K562 (cell line): Measurements from ENCODE around the gene OPCML. TPM values are rescaled to one million over a fixed set of nuclear protein-coding genes. Genes with fewer than 3 reads are reported as not detected.

ENCODE experiments used
- ATAC-seq: fragments of 200-7000 bp; cut with Tn5 transposase; 3 replicates; pipeline ENCODE4 v1.9.1; 2020; ENCODE audit warnings: moderate library complexity
- BruUV-seq: library from RNA; stranded (reverse); fragments of 400-500 nt; replicated peaks from 2 replicates; lab custom pipeline; 2021; lab: Mats Ljungman, UMichigan
- CTCF ChIA-PET: fragments of 300-600 bp; formaldehyde crosslinking; extraction: SDS; loops from one replicate; lab custom pipeline; 2021; ENCODE audit warnings: low intra/inter-chr PET ratio; lab: Yijun Ruan, JAX
- POLR2A ChIA-PET: fragments of 300-600, 350-650 bp; sonication (Branson Sonifier 250); formaldehyde crosslinking; extraction: SDS; loops from one replicate; lab custom pipeline; 2021; ENCODE audit warnings: antibody characterized with exemption, inconsistent platforms; lab: Yijun Ruan, JAX
- DNase-seq, 4 experiments: peaks; one replicate each; pipeline versions ENCODE4 v3.0.0 to v3.0.0-alpha.2; 2011 to 2018; ENCODE audit warnings: low spot score in 3 of 4, mixed read lengths in 3 of 4; ENCODE audit errors: extremely low read depth in 1 of 4
- FAIRE-seq: peaks from 2 replicates; lab custom pipeline; 2011; peaks lifted over from hg19 to GRCh38; lab: Jason Lieb, UNC
- H2AFZ ChIP-seq: 2 replicates; pipeline ENCODE4 v1.6.0; 2011; ENCODE audit warnings: low read depth, low read length, control low read depth, inconsistent platforms
- H3K27ac ChIP-seq: fragments of 200-600 bp; 3 replicates; pipeline ENCODE4 v1.8.0; 2011; ENCODE audit warnings: low read depth, mild to moderate bottlenecking, control low read depth, inconsistent platforms, low read length, moderate library complexity, mixed read lengths; ENCODE audit errors: extremely low read depth
- H3K27me3 ChIP-seq, 2 experiments: fragments of 300-600 bp in 1 of 2; 2 replicates in 1 of 2; 3 replicates in 1 of 2; pipeline versions ENCODE4 v1.6.0 to v1.8.0; 2011; ENCODE audit warnings: inconsistent platforms in 2 of 2, low read length in 2 of 2, mild to moderate bottlenecking in 1 of 2, mixed read lengths in 1 of 2, moderate library complexity in 1 of 2; ENCODE audit not compliant: control insufficient read depth in 2 of 2, insufficient read depth in 2 of 2
- H3K36me3 ChIP-seq: fragments of 300-600 bp; 3 replicates; pipeline ENCODE4 v1.8.0; 2011; ENCODE audit warnings: mild to moderate bottlenecking, low read length, inconsistent platforms; ENCODE audit not compliant: control insufficient read depth, insufficient read depth
- H3K4me1 ChIP-seq, 2 experiments: fragments of 200-600 bp in 1 of 2; replicated peaks in 1 of 2; 2 replicates in 1 of 2; 3 replicates in 1 of 2; pipeline versions ENCODE4 v1.5.1 to v1.8.0; 2011; ENCODE audit warnings: inconsistent platforms in 2 of 2, low read length in 2 of 2, mild to moderate bottlenecking in 1 of 2, mixed read lengths in 1 of 2, moderate library complexity in 1 of 2; ENCODE audit not compliant: control insufficient read depth in 2 of 2, insufficient read depth in 2 of 2
- H3K4me2 ChIP-seq: 2 replicates; pipeline ENCODE4 v1.6.1; 2011; ENCODE audit warnings: low read length, control low read depth, inconsistent platforms, mixed read lengths; ENCODE audit not compliant: insufficient read depth
- H3K4me3 ChIP-seq: fragments of 200-600 bp; sonication (generic), shearing (Covaris generic); 2 replicates; pipeline ENCODE4 v1.5.1; 2016; ENCODE audit warnings: control low read depth, inconsistent platforms
- H3K79me2 ChIP-seq: fragments of 200-600 bp; 3 replicates; pipeline ENCODE4 v1.8.0; 2011; ENCODE audit warnings: low read length, inconsistent platforms; ENCODE audit not compliant: control insufficient read depth, insufficient read depth
- H3K9ac ChIP-seq, 2 experiments: 2 replicates each; pipeline versions ENCODE4 v1.6.0 to v1.6.1; 2011; ENCODE audit warnings: low read depth in 2 of 2, low read length in 2 of 2, control low read depth in 1 of 2, inconsistent platforms in 1 of 2, mild to moderate bottlenecking in 1 of 2, mixed read lengths in 1 of 2; ENCODE audit not compliant: insufficient read depth in 1 of 2
- H3K9me1 ChIP-seq: one replicate; pipeline ENCODE4 v1.6.0; 2011; ENCODE audit warnings: inconsistent platforms, mild to moderate bottlenecking, low read length, moderate library complexity; ENCODE audit not compliant: control insufficient read depth, insufficient read depth
- H3K9me3 ChIP-seq: replicated peaks from 2 replicates; pipeline ENCODE4 v1.5.1; 2011; ENCODE audit warnings: low read depth, low read length, inconsistent platforms; ENCODE audit not compliant: control insufficient read depth, insufficient read depth
- H4K20me1 ChIP-seq: replicated peaks from 2 replicates; pipeline ENCODE4 v1.6.1; 2011; ENCODE audit warnings: low read length, inconsistent platforms, mixed read lengths; ENCODE audit not compliant: control insufficient read depth, insufficient read depth
- CBFB ChIP-seq: sonication (generic); formaldehyde crosslinking; IDR thresholded peaks from 2 replicates; pipeline ENCODE4 v1.4.0; 2020; ENCODE audit warnings: mild to moderate bottlenecking, missing genetic modification reagents
- CCNT2 ChIP-seq: IDR thresholded peaks from 2 replicates; pipeline ENCODE4 v1.6.1; 2011; ENCODE audit warnings: borderline replicate concordance, low read depth, mild to moderate bottlenecking, moderate library complexity, mixed read lengths, low read length; ENCODE audit not compliant: insufficient read length; ENCODE audit errors: extremely low read depth
- ERF ChIP-seq: fragments of 450-650 bp; formaldehyde crosslinking; IDR thresholded peaks from 2 replicates; pipeline ENCODE4 v1.4.0; 2020; ENCODE audit warnings: mild to moderate bottlenecking, mixed read lengths
- HNRNPH1 ChIP-seq: fragments of 200-400 bp; formaldehyde crosslinking; optimal IDR thresholded peaks from 2 replicates; pipeline ENCODE3; 2017; ENCODE audit warnings: low read depth, mild to moderate bottlenecking, low read length, moderate library complexity
- KAT2B ChIP-seq: IDR thresholded peaks from one replicate; pipeline ENCODE4 v1.6.1; 2012; ENCODE audit warnings: low read depth, mild to moderate bottlenecking, control low read depth, inconsistent platforms, low read length, moderate library complexity
- MTA1 ChIP-seq: fragments of 450-650 bp; IDR thresholded peaks from 2 replicates; pipeline ENCODE4 v1.6.1; 2017; ENCODE audit warnings: borderline replicate concordance
- NCOA1 ChIP-seq: fragments of 450-650 bp; IDR thresholded peaks from 2 replicates; pipeline ENCODE4 v1.6.1; 2016; ENCODE audit warnings: low read depth
- NRF1 ChIP-seq, 2 experiments: fragments of 450-650 bp; IDR thresholded peaks in 1 of 2; conservative IDR thresholded peaks in 1 of 2; 2 replicates each; pipeline ENCODE4 v1.6.1; 2014; ENCODE audit warnings: mild to moderate bottlenecking in 2 of 2
- RFX7 ChIP-seq: fragments of 250-450 bp; sonication (Bioruptor Pico); IDR thresholded peaks from 2 replicates; pipeline ENCODE4 v1.5.1; 2021; ENCODE audit warnings: mild to moderate bottlenecking
- RNF219 ChIP-seq: fragments of 250-450 bp; sonication (Bioruptor Pico); IDR thresholded peaks from 2 replicates; pipeline ENCODE4 v1.5.0; 2022; ENCODE audit warnings: mild to moderate bottlenecking
- TCF7 ChIP-seq: sonication (generic); IDR thresholded peaks from 2 replicates; pipeline ENCODE4 v1.6.1; 2016; ENCODE audit warnings: antibody characterized with exemption, borderline replicate concordance
- ZNF23 ChIP-seq: fragments of 250-450 bp; sonication (Bioruptor Pico); IDR thresholded peaks from 2 replicates; pipeline ENCODE4 v1.4.0; 2020; ENCODE audit warnings: mild to moderate bottlenecking
- ZNF407 ChIP-seq: fragments of 450-650 bp; IDR thresholded peaks from 2 replicates; pipeline ENCODE4 v1.6.1; 2016; ENCODE audit warnings: low read depth
- ZNF507 ChIP-seq: conservative IDR thresholded peaks from 2 replicates; pipeline ENCODE4 v1.6.1; 2017; ENCODE audit warnings: missing genetic modification characterization, missing compliant biosample characterization
- ZNF584 ChIP-seq: fragments of 200-800 bp; sonication (Bioruptor generic); IDR thresholded peaks from 2 replicates; pipeline ENCODE4 v1.6.1; 2016; ENCODE audit warnings: low read depth, mild to moderate bottlenecking, missing genetic modification characterization, missing compliant biosample characterization
- WGBS: fragments of 100-300 bp; shearing (Covaris generic); methylation state at CpG from one replicate; pipeline ENCODE4 v1.1.6; 2016; ENCODE audit warnings: low coverage, mixed read lengths; ENCODE audit not compliant: insufficient coverage; ENCODE audit errors: missing lambda C conversion rate; 5-methylcytosine and 5-hydroxymethylcytosine counted together
- in situ Hi-C: fragments of 300-500 bp; cut with MboI; formaldehyde crosslinking; loops from 4 replicates; pipeline ENCODE4 v1.15.0; 2018; ENCODE audit warnings: inconsistent platforms, mixed read lengths
- intact Hi-C: fragments of 100-400 bp; cut with micrococcal nuclease; formaldehyde crosslinking; loops from 2 replicates; pipeline ENCODE4 v1.14.2; 2022
- polyA plus RNA-seq, 8 experiments: library from polyadenylated mRNA; depleted of rRNA in 4 of 8; stranded (reverse) in 5 of 8; unstranded in 3 of 8; fragments of >200 nt; fragmentation: Nextera tagmentation in 2 of 8; fragmentation: Illumina TruSeq in 1 of 8; extraction: Ambion mirVana in 2 of 8; extraction: Trizol in 1 of 8; gene quantifications; 2 replicates each; pipeline versions ENCODE4 v1.2.1 to v1.2.3, GENCODE V29; 2011 to 2014; ENCODE audit warnings: inconsistent platforms in 1 of 8, missing spikeins in 1 of 8
- total RNA-seq, 7 experiments: library from RNA; depleted of rRNA in 6 of 7; stranded (reverse); fragments of >200 nt in 6 of 7; fragmentation: Illumina TruSeq in 2 of 7; extraction: Trizol in 2 of 7; gene quantifications; 2 replicates each; pipeline versions ENCODE4 v1.2.1 to v1.2.3, GENCODE V29; 2011 to 2021; ENCODE audit warnings: low replicate concordance in 1 of 7

Gene OPCML
- total and polyA plus RNA-seq, 9 of the 15 experiments (the other 6 are each of a cell fraction or from before 2014, with no cell fraction given) = not detected

GRCh38 chr11:133521502-133521901 is 10.8 kb downstream of the OPCML start:
- in situ Hi-C loops = no loop called here
- H3K9me3 ChIP-seq = no peaks in the 10 kb centered on the region
- no TSS peak for BruUV-seq
- 4% methylated on average over 2 of the region's 2 CpGs for WGBS
- H3K4me2 ChIP-seq = no peak overlapping the region
- no peak for FAIRE-seq
- no peak for DNase-seq
- H3K79me2 ChIP-seq = no peaks in the 10 kb centered on the region
- no peak overlapping the region for H3K9ac ChIP-seq
- CTCF ChIA-PET = no interaction called here
- H3K27ac ChIP-seq = no peak overlapping the region
- intact Hi-C loops = no loop called here
- no peaks in the 10 kb centered on the region for H3K27me3 ChIP-seq
- H3K9me1 ChIP-seq = no peaks in the 10 kb centered on the region
- POLR2A ChIA-PET = no interaction called here
- no peak for ATAC-seq
- H3K4me3 ChIP-seq = no peak overlapping the region
- H3K4me1 ChIP-seq = no peaks in the 10 kb centered on the region
- no peaks in the 10 kb centered on the region for H3K36me3 ChIP-seq
- H2AFZ ChIP-seq = no peak overlapping the region
- H4K20me1 ChIP-seq = no peaks in the 10 kb centered on the region
- no peak for TF ChIP-seq RNF219
- TF ChIP-seq KAT2B = no peak
- no peak for TF ChIP-seq RFX7 (CRISPR knock-in tag)
- TF ChIP-seq ZNF584 (CRISPR knock-in tag) = no peak
- TF ChIP-seq HNRNPH1 = no peak
- no peak for TF ChIP-seq ZNF23 (CRISPR knock-in tag)
- TF ChIP-seq NCOA1 = no peak
- no peak for TF ChIP-seq NRF1 (conservative IDR thresholded peaks at IDR 0.05 in 1 of 2, IDR thresholded peaks at IDR 0.05 in 1 of 2)
- no peak for TF ChIP-seq ZNF407
- no peak for TF ChIP-seq CCNT2
- TF ChIP-seq ZNF507 = no peak
- TF ChIP-seq ERF (CRISPR knock-in tag) = no peak
- no peak for TF ChIP-seq CBFB (CRISPR knock-in tag)
- TF ChIP-seq MTA1 = no peak
- no peak for TF ChIP-seq TCF7
